Measurements from ENCODE around the gene THBD.

The THBD gene

GRCh38 chr20:23061734-23062561 is 12.5 kb upstream of the THBD start:
- DNase-seq (ENCODE audit: extremely low spot score) = peak; percentile 25
- CTCF ChIA-PET = interaction anchor here (1.2 to 1.9 kb wide), 2 partner anchors 11 to 17 kb away, joined by 4 read pairs; no protein-coding TSS in a partner anchor
- POLR2A ChIA-PET = interaction anchor here (4.0 kb wide), 1 partner anchor 11 kb away, joined by 24 read pairs; no protein-coding TSS in a partner anchor
- no peak for TF ChIP-seq LEF1 (IDR thresholded peaks at IDR 0.05; ENCODE audit: borderline replicate concordance)

- TF ChIP-seq BHLHE40 (IDR thresholded peaks at IDR 0.05; ENCODE audit: borderline replicate concordance) (no peak), SUZ12 (IDR thresholded peaks at IDR 0.05) (no peak), LEF1 (IDR thresholded peaks at IDR 0.05; ENCODE audit: borderline replicate concordance) (no peak), TARDBP (IDR thresholded peaks at IDR 0.05) (no peak), ARNT (IDR thresholded peaks at IDR 0.05) (no peak), PKNOX1 (IDR thresholded peaks at IDR 0.05) (no peak), FOXA1 (IDR thresholded peaks at IDR 0.05) (no peak)
- no peak for DNase-seq (ENCODE audit: extremely low spot score)
- ChIA-PET POLR2A (interaction anchor here (4.0 kb wide), 1 partner anchor 10 kb away, joined by 24 read pairs; no protein-coding TSS in a partner anchor), CTCF (interaction anchor here (1.2 to 1.9 kb wide), 2 partner anchors 11 to 18 kb away, joined by 4 read pairs; no protein-coding TSS in a partner anchor)
These were observed 11.8 kb upstream of the THBD start for GRCh38 chr20:23061262-23061661.

- DNase-seq (ENCODE audit: extremely low spot score) = no peak
- CTCF ChIA-PET = interaction anchor here (1.0 to 1.9 kb wide), 2 partner anchors 10 to 92 kb away, joined by 3 to 6 read pairs; no protein-coding TSS in a partner anchor
- TF ChIP-seq FOXM1 (IDR thresholded peaks at IDR 0.05; ENCODE audit: borderline replicate concordance) = no peak
- no peak for TF ChIP-seq FOXK2 (IDR thresholded peaks at IDR 0.05)
- no peak for TF ChIP-seq BHLHE40 (IDR thresholded peaks at IDR 0.05; ENCODE audit: borderline replicate concordance)
- no peak for TF ChIP-seq ZNF384 (IDR thresholded peaks at IDR 0.05)
- TF ChIP-seq SUZ12 (IDR thresholded peaks at IDR 0.05) = no peak
- no peak for TF ChIP-seq PKNOX1 (IDR thresholded peaks at IDR 0.05)
- no peak for TF ChIP-seq ELF4 (IDR thresholded peaks at IDR 0.05)
- no peak for TF ChIP-seq HDGF (IDR thresholded peaks at IDR 0.05; ENCODE audit: borderline replicate concordance)
- TF ChIP-seq SP1 (IDR thresholded peaks at IDR 0.05) = no peak
- no peak for TF ChIP-seq CTBP1 (IDR thresholded peaks at IDR 0.05; ENCODE audit: borderline replicate concordance)
- TF ChIP-seq NFRKB (IDR thresholded peaks at IDR 0.05) = no peak
- TF ChIP-seq ARNT (IDR thresholded peaks at IDR 0.05) = no peak
- POLR2A ChIA-PET = interaction anchor here (0.6 to 4.0 kb wide), 2 partner anchors 10 to 316 kb away, joined by 4 to 24 read pairs; no protein-coding TSS in a partner anchor
These were observed 11.2 kb upstream of the THBD start for GRCh38 chr20:23060629-23061028.

GRCh38 chr20:23059846-23060245 is 10.4 kb upstream of the THBD start:
- ChIA-PET CTCF (interaction anchor here (1.0 to 1.9 kb wide), 2 partner anchors 9 to 91 kb away, joined by 3 to 6 read pairs; no protein-coding TSS in a partner anchor), POLR2A (interaction anchor here (0.6 to 4.0 kb wide), 2 partner anchors 9 to 317 kb away, joined by 4 to 24 read pairs; no protein-coding TSS in a partner anchor)
- DNase-seq (ENCODE audit: extremely low spot score) = no peak
- TF ChIP-seq PKNOX1 (IDR thresholded peaks at IDR 0.05) (no peak), ARNT (IDR thresholded peaks at IDR 0.05) (no peak), ZNF384 (IDR thresholded peaks at IDR 0.05) (no peak), HDGF (IDR thresholded peaks at IDR 0.05; ENCODE audit: borderline replicate concordance) (no peak), FOXA1 (IDR thresholded peaks at IDR 0.05) (no peak), ELF4 (IDR thresholded peaks at IDR 0.05) (no peak), FOXM1 (IDR thresholded peaks at IDR 0.05; ENCODE audit: borderline replicate concordance) (no peak), L3MBTL2 (conservative IDR thresholded peaks at IDR 0.05) (no peak), LEF1 (IDR thresholded peaks at IDR 0.05; ENCODE audit: borderline replicate concordance) (no peak), CTBP1 (IDR thresholded peaks at IDR 0.05; ENCODE audit: borderline replicate concordance) (no peak)

- POLR2A ChIA-PET = interaction anchor here (4.0 kb wide), 1 partner anchor 8 kb away, joined by 24 read pairs; no protein-coding TSS in a partner anchor
- CTCF ChIA-PET = interaction anchor here (1.9 kb wide), 1 partner anchor 8 kb away, joined by 6 read pairs; no protein-coding TSS in a partner anchor
- no peak for DNase-seq (ENCODE audit: extremely low spot score)
These were observed 9.5 kb upstream of the THBD start for GRCh38 chr20:23059001-23059400.

More at GRCh38 chr20:23059001-23059400, 9.5 kb upstream of the THBD start:
- TF ChIP-seq ZNF384 (IDR thresholded peaks at IDR 0.05) (no peak), FOXK2 (IDR thresholded peaks at IDR 0.05) (no peak), LEF1 (IDR thresholded peaks at IDR 0.05; ENCODE audit: borderline replicate concordance) (no peak), BHLHE40 (IDR thresholded peaks at IDR 0.05; ENCODE audit: borderline replicate concordance) (no peak), NFRKB (IDR thresholded peaks at IDR 0.05) (no peak), CTBP1 (IDR thresholded peaks at IDR 0.05; ENCODE audit: borderline replicate concordance) (no peak), FOXA1 (IDR thresholded peaks at IDR 0.05) (no peak), PKNOX1 (IDR thresholded peaks at IDR 0.05) (no peak), ARNT (IDR thresholded peaks at IDR 0.05) (no peak), HDGF (IDR thresholded peaks at IDR 0.05; ENCODE audit: borderline replicate concordance) (no peak), FOXM1 (IDR thresholded peaks at IDR 0.05; ENCODE audit: borderline replicate concordance) (no peak), TARDBP (IDR thresholded peaks at IDR 0.05) (no peak), L3MBTL2 (conservative IDR thresholded peaks at IDR 0.05) (no peak), SP1 (IDR thresholded peaks at IDR 0.05) (no peak), SUZ12 (IDR thresholded peaks at IDR 0.05) (no peak)
